Suppressor macrophage (primary cell): ENCODE data around the gene PRRC2B.

Source experiments
- DNase-seq, 4 experiments: peaks; one replicate each; pipeline ENCODE4 v3.0.0-alpha.2; 2020 to 2022

The PRRC2B gene

GRCh38 chr9:131473891-131474290 lies 80.0 kb downstream of the PRRC2B start:
- DNase-seq: no peak

GRCh38 chr9:131474711-131475110 lies 80.8 kb downstream of the PRRC2B start:
- DNase-seq: no peak

GRCh38 chr9:131475111-131475955 lies 81.4 kb downstream of the PRRC2B start:
- DNase-seq: no peak

GRCh38 chr9:131475956-131476776 lies 82.3 kb downstream of the PRRC2B start:
- no peak for DNase-seq

GRCh38 chr9:131476777-131477345 lies 83.0 kb downstream of the PRRC2B start:
- DNase-seq: no peak

GRCh38 chr9:131477367-131477766 lies 83.5 kb downstream of the PRRC2B start:
- DNase-seq: no peak

GRCh38 chr9:131477816-131478419 lies 84.0 kb downstream of the PRRC2B start:
- DNase-seq: no peak

- peak; percentile 14 to 59 (median 36) for DNase-seq
Observed at GRCh38 chr9:131478421-131478868, 84.6 kb downstream of the PRRC2B start.

GRCh38 chr9:131478911-131479310 lies 85.0 kb downstream of the PRRC2B start:
- DNase-seq: no peak

GRCh38 chr9:131480258-131480657 lies 86.4 kb downstream of the PRRC2B start:
- DNase-seq: no peak

- DNase-seq: no peak
Observed at GRCh38 chr9:131481441-131482342, 87.8 kb downstream of the PRRC2B start.

GRCh38 chr9:131482343-131483006 lies 88.6 kb downstream of the PRRC2B start:
- DNase-seq: no peak

- no peak for DNase-seq
Observed at GRCh38 chr9:131483319-131484050, 89.6 kb downstream of the PRRC2B start.

- DNase-seq: no peak
Observed at GRCh38 chr9:131484051-131484445, 90.2 kb downstream of the PRRC2B start.

GRCh38 chr9:131484560-131485185 lies 90.8 kb downstream of the PRRC2B start:
- DNase-seq: no peak

- DNase-seq: no peak
Observed at GRCh38 chr9:131485206-131485605, 91.3 kb downstream of the PRRC2B start.

GRCh38 chr9:131485728-131486422 lies 92.0 kb downstream of the PRRC2B start:
- no peak for DNase-seq

- DNase-seq: no peak
Observed at GRCh38 chr9:131487001-131487400, 93.1 kb downstream of the PRRC2B start.

GRCh38 chr9:131487621-131488031 lies 93.7 kb downstream of the PRRC2B start:
- DNase-seq: no peak
